LNCAP (cell line): ENCODE measurements around the gene TPX2.

Experiments used
- CTCF ChIP-seq: fragments of 450-650 bp; IDR thresholded peaks from 2 replicates; pipeline ENCODE4 v1.5.1; 2017; ENCODE audit warnings: mild to moderate bottlenecking

The TPX2 gene

GRCh38 chr20:31713312-31714273, 25.5 kb upstream of the TPX2 start:
- TF ChIP-seq CTCF, result no peak

- no peak for TF ChIP-seq CTCF
Observed at GRCh38 chr20:31715766-31716165, 23.3 kb upstream of the TPX2 start.

DNA sequence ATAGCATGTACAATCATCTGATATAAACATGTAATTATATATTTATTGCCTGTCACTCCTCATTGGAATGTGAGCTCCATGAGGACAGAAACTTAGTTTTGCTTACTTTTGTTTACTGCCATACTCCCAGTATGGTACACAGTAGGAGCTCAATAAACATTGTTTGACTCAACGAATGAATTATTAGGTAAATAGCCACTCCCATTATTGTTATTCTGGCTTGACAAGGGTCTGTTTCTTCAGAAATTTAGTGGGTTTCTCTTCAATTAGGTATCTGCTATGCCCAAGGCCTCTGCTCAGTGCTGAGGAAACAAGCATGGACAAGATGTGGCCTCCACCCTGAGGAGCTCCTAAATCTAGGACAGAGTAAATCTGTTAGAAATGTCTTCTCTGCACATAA, 22.7 kb upstream of the TPX2 start:
- TF ChIP-seq CTCF, result no peak

GRCh38 chr20:31716818-31717477, 22.1 kb upstream of the TPX2 start:
- no peak for TF ChIP-seq CTCF

- no peak for TF ChIP-seq CTCF
Observed at GRCh38 chr20:31717478-31718201, 21.4 kb upstream of the TPX2 start.

- no peak for TF ChIP-seq CTCF
Observed at GRCh38 chr20:31718952-31719643, 20.0 kb upstream of the TPX2 start.
